Neural cell (in vitro differentiated cells): Measurements from ENCODE around the gene USP4. TPM values are rescaled to one million over a fixed set of nuclear protein-coding genes. Genes with fewer than 3 reads are reported as not detected.

Experiments used
- H2AFZ ChIP-seq: fragments of 200-600, 300-800 bp; sonication (generic), shearing (Covaris generic); 2 replicates; pipeline ENCODE4 v1.6.0; 2014; ENCODE audit warnings: low read depth, mild to moderate bottlenecking, antibody characterized with exemption, low read length, moderate library complexity
- H3F3A ChIP-seq: fragments of 200-600 bp; shearing (Covaris generic); 2 replicates; pipeline ENCODE4 v1.6.1; 2016; ENCODE audit warnings: mild to moderate bottlenecking, moderate library complexity, mixed read lengths, antibody characterized with exemption, low read length; ENCODE audit not compliant: insufficient read depth, poor library complexity, severe bottlenecking
- H3K27ac ChIP-seq: fragments of 200-600, 300-800 bp; sonication (generic), shearing (Covaris generic); 2 replicates; pipeline ENCODE4 v1.5.1; 2014; ENCODE audit warnings: mild to moderate bottlenecking, low read length, moderate library complexity
- H3K27me3 ChIP-seq: fragments of 300-800, 200-600 bp; sonication (generic), shearing (Covaris generic); 2 replicates; pipeline ENCODE4 v1.6.0; 2014; ENCODE audit warnings: mild to moderate bottlenecking, low read depth, low read length, moderate library complexity; ENCODE audit not compliant: insufficient read depth
- H3K36me3 ChIP-seq: fragments of 300-800, 200-600 bp; sonication (generic), shearing (Covaris generic); 2 replicates; pipeline ENCODE4 v1.5.1; 2014; ENCODE audit warnings: mild to moderate bottlenecking, antibody characterized with exemption, low read length, moderate library complexity; ENCODE audit not compliant: insufficient read depth
- H3K4me2 ChIP-seq: fragments of 300-800, 200-600 bp; sonication (generic), shearing (Covaris generic); 2 replicates; pipeline ENCODE4 v1.6.0; 2014; ENCODE audit warnings: mild to moderate bottlenecking, low read length
- H3K4me3 ChIP-seq: fragments of 300-800, 200-600 bp; sonication (generic), shearing (Covaris generic); 2 replicates; pipeline ENCODE4 v1.5.1; 2014; ENCODE audit warnings: mild to moderate bottlenecking, low read length, moderate library complexity
- H3K79me2 ChIP-seq: fragments of 200-600 bp; shearing (Covaris generic); replicated peaks from 2 replicates; pipeline ENCODE4 v1.6.0; 2014; ENCODE audit warnings: mild to moderate bottlenecking, low read length, moderate library complexity; ENCODE audit not compliant: insufficient read depth
- H3K9ac ChIP-seq: fragments of 300-800, 200-600 bp; sonication (generic), shearing (Covaris generic); 2 replicates; pipeline ENCODE4 v1.6.1; 2016; ENCODE audit warnings: mild to moderate bottlenecking, low read length, mixed read lengths
- H3K9me2 ChIP-seq: fragments of 200-600 bp; shearing (Covaris generic); 2 replicates; pipeline ENCODE4 v1.6.1; 2016; ENCODE audit warnings: mild to moderate bottlenecking, low read length, mixed read lengths; ENCODE audit not compliant: insufficient read depth
- H3K9me3 ChIP-seq: fragments of 200-600, 300-800 bp; sonication (generic), shearing (Covaris generic); 2 replicates; pipeline ENCODE4 v1.6.1; 2016; ENCODE audit warnings: mild to moderate bottlenecking, mixed run types, low read length, moderate library complexity, mixed read lengths
- H4K20me1 ChIP-seq: fragments of 200-600 bp; shearing (Covaris generic); 2 replicates; pipeline ENCODE4 v1.6.1; 2016; ENCODE audit warnings: mild to moderate bottlenecking, mixed run types; ENCODE audit not compliant: insufficient read depth
- EP300 ChIP-seq: fragments of 450-650 bp; conservative IDR thresholded peaks from 2 replicates; pipeline ENCODE4 v1.6.1; 2014; ENCODE audit warnings: antibody characterized with exemption, mild to moderate bottlenecking, moderate library complexity; ENCODE audit not compliant: poor library complexity, severe bottlenecking
- EZH2 ChIP-seq: fragments of 200-600, 300-800 bp; shearing (Covaris generic), sonication (generic); IDR thresholded peaks from 2 replicates; pipeline ENCODE4 v1.6.1; 2014; ENCODE audit warnings: antibody characterized with exemption, low read length, borderline replicate concordance, mild to moderate bottlenecking; ENCODE audit not compliant: insufficient read depth, poor library complexity, severe bottlenecking
- MXI1 ChIP-seq: fragments of 450-650 bp; conservative IDR thresholded peaks from 2 replicates; pipeline ENCODE4 v1.6.1; 2014; ENCODE audit warnings: antibody characterized with exemption, mild to moderate bottlenecking; ENCODE audit not compliant: poor library complexity, severe bottlenecking
- POLR2AphosphoS5 ChIP-seq: IDR thresholded peaks from 2 replicates; pipeline ENCODE4 v1.6.1; 2012
- RAD21 ChIP-seq: fragments of 450-650 bp; conservative IDR thresholded peaks from 2 replicates; pipeline ENCODE4 v1.6.1; 2014; ENCODE audit warnings: antibody characterized with exemption, mild to moderate bottlenecking, moderate library complexity
- SMC3 ChIP-seq: fragments of 450-650 bp; conservative IDR thresholded peaks from 2 replicates; pipeline ENCODE4 v1.6.1; 2014; ENCODE audit warnings: antibody characterized with exemption, mild to moderate bottlenecking, moderate library complexity; ENCODE audit not compliant: poor library complexity
- TAF1 ChIP-seq: IDR thresholded peaks from 2 replicates; pipeline ENCODE4 v1.6.1; 2012; ENCODE audit warnings: low read depth
- polyA plus RNA-seq: library from polyadenylated mRNA; depleted of rRNA; stranded (reverse); fragments of >200 nt; gene quantifications from 2 replicates; pipeline ENCODE4 v1.2.3, GENCODE V29; 2014
- TF ChIP-seq, protein P1 (sequence below): fragments of 450-650 bp; IDR thresholded peaks from 2 replicates; pipeline ENCODE4 v1.5.1; 2014; ENCODE audit warnings: antibody characterized with exemption, mild to moderate bottlenecking, moderate library complexity; ENCODE audit not compliant: poor library complexity, severe bottlenecking
- TF ChIP-seq, protein P2 (sequence below): IDR thresholded peaks from 2 replicates; pipeline ENCODE4 v1.6.1; 2012; ENCODE audit warnings: borderline replicate concordance

Gene USP4
- polyA plus RNA-seq, 1 donor from 2014 or later: 35.5 TPM

DNA sequence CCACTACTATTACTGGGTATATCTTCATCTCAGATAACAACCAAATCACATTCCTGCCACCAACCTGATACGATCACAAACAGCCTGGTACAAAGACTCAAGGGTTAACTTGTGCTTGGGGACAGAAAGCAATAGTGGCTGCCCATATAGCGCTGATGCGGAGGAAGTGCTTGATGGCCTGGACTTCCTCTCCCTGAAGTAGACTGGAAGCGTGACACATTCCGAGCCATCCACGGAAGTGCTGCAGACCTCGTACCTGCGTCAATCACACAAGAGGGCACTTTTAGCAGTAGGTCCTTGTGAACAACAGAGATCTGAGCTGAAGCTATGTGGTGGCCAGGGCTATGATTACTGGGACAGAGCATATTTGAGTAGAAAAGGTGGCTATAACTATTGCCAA is 45.5 kb downstream of the USP4 start:
- H2AFZ ChIP-seq: no peak overlapping the region
- H3K4me3 ChIP-seq: no peak overlapping the region
- H3K9me2 ChIP-seq: no peaks in the 10 kb centered on the region
- no peaks in the 10 kb centered on the region for H3F3A ChIP-seq
- H3K36me3 ChIP-seq: no peaks in the 10 kb centered on the region
- no peak overlapping the region for H3K27ac ChIP-seq
- TF ChIP-seq EZH2: no peak
- TF ChIP-seq, protein P1, sequence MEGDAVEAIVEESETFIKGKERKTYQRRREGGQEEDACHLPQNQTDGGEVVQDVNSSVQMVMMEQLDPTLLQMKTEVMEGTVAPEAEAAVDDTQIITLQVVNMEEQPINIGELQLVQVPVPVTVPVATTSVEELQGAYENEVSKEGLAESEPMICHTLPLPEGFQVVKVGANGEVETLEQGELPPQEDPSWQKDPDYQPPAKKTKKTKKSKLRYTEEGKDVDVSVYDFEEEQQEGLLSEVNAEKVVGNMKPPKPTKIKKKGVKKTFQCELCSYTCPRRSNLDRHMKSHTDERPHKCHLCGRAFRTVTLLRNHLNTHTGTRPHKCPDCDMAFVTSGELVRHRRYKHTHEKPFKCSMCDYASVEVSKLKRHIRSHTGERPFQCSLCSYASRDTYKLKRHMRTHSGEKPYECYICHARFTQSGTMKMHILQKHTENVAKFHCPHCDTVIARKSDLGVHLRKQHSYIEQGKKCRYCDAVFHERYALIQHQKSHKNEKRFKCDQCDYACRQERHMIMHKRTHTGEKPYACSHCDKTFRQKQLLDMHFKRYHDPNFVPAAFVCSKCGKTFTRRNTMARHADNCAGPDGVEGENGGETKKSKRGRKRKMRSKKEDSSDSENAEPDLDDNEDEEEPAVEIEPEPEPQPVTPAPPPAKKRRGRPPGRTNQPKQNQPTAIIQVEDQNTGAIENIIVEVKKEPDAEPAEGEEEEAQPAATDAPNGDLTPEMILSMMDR: no peak
- TF ChIP-seq EP300: no peak
- TF ChIP-seq, protein P2, sequence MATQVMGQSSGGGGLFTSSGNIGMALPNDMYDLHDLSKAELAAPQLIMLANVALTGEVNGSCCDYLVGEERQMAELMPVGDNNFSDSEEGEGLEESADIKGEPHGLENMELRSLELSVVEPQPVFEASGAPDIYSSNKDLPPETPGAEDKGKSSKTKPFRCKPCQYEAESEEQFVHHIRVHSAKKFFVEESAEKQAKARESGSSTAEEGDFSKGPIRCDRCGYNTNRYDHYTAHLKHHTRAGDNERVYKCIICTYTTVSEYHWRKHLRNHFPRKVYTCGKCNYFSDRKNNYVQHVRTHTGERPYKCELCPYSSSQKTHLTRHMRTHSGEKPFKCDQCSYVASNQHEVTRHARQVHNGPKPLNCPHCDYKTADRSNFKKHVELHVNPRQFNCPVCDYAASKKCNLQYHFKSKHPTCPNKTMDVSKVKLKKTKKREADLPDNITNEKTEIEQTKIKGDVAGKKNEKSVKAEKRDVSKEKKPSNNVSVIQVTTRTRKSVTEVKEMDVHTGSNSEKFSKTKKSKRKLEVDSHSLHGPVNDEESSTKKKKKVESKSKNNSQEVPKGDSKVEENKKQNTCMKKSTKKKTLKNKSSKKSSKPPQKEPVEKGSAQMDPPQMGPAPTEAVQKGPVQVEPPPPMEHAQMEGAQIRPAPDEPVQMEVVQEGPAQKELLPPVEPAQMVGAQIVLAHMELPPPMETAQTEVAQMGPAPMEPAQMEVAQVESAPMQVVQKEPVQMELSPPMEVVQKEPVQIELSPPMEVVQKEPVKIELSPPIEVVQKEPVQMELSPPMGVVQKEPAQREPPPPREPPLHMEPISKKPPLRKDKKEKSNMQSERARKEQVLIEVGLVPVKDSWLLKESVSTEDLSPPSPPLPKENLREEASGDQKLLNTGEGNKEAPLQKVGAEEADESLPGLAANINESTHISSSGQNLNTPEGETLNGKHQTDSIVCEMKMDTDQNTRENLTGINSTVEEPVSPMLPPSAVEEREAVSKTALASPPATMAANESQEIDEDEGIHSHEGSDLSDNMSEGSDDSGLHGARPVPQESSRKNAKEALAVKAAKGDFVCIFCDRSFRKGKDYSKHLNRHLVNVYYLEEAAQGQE: no peak
- no peak for TF ChIP-seq SMC3
- no peak for TF ChIP-seq MXI1
- no peak overlapping the region for H3K4me2 ChIP-seq
- H3K9ac ChIP-seq: no peak overlapping the region
- no peaks in the 10 kb centered on the region for H3K9me3 ChIP-seq
- no peaks in the 10 kb centered on the region for H4K20me1 ChIP-seq
- H3K79me2 ChIP-seq: no peaks in the 10 kb centered on the region
- no peaks in the 10 kb centered on the region for H3K27me3 ChIP-seq

DNA sequence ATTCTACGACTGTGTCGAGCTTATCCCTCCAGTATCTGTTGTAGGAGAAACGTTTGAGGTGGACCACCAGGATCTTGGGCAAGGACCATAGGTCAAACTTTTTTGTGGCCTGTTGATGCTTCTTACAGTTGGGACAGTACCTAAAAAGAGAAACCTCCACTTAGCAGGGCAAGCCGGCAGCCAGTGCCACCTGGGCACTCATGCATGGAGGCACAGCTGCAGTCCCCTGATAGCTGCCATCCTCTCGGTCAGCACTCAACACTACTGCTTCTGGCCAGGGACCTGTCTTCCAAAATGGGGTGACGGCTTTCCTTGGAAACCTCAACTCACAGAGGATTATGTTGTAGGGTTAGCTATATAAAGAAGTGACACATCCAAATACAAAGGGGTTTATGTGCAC is 55.9 kb downstream of the USP4 start:
- H4K20me1 ChIP-seq: no peaks in the 10 kb centered on the region
- no peak overlapping the region for H3K4me3 ChIP-seq
- no peaks in the 10 kb centered on the region for H3K36me3 ChIP-seq
- TF ChIP-seq, protein P1: no peak
- TF ChIP-seq EP300 (no peak), EZH2 (no peak), SMC3 (no peak), MXI1 (no peak), TAF1 (no peak), POLR2AphosphoS5 (no peak), RAD21 (no peak)
- TF ChIP-seq, protein P2: no peak
- H3K9ac ChIP-seq: no peak overlapping the region
- H3K27ac ChIP-seq: no peak overlapping the region
- H3F3A ChIP-seq: no peaks in the 10 kb centered on the region
- no peak overlapping the region for H3K4me2 ChIP-seq
- H3K9me3 ChIP-seq: no peaks in the 10 kb centered on the region
- H3K79me2 ChIP-seq: no peaks in the 10 kb centered on the region
- H2AFZ ChIP-seq: no peak overlapping the region
- no peaks in the 10 kb centered on the region for H3K27me3 ChIP-seq
- H3K9me2 ChIP-seq: no peaks in the 10 kb centered on the region
